HG03342 (cell line): ENCODE measurements around the gene PARD3B.

ENCODE experiments used
- ATAC-seq: cut with Tn5 transposase; IDR thresholded peaks from one replicate; pipeline ENCODE4 v1.9.1; 2021; ENCODE audit warnings: mild to moderate bottlenecking, moderate library complexity; ENCODE audit not compliant: unreplicated experiment

Gene PARD3B

DNA sequence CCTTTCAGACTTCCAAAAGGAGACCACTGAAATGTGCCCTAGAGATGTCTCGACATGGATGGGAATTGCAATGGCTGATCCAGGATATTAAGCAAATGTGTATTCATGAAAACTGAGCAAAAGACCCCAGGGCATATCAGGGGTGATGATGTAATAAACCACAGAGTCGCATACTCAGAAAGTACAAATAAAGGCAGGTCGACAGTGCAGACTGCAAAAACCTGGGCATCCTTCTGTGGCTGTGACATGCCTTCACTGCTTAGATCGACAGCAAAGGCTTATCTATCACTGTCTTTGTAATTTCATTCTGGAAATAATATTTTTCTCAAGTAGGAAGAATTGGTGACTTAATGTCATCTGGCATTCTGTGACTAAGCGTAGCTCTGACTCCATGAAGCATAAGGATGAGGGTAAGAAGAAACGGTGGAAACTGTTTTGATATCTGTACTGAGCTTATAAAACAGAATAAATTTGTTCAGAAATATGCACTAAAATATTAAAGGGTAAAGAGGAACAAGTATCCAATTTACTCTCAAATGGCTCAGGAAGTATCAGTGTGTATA is 1021.4 kb downstream of the PARD3B start:
- ATAC-seq, result no peak

DNA sequence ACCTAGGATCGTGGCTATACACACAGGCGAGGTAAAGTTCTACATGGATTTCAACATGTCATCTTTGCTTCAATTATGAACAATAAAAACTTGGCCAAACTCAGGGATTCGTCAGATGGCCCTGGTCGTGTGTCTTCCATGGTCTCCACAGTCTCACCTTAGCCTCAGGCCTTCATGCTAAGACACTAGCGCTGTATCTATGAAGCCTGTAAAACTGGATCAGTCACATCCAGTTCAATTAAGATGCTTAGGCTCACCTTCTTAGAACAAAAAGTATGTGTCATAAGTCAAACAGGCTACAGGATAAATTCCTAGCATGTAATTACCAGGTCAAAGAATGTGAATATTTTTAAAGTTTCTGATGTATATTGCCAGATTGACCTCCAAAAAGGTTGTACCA is 1023.3 kb downstream of the PARD3B start:
- no peak for ATAC-seq

DNA sequence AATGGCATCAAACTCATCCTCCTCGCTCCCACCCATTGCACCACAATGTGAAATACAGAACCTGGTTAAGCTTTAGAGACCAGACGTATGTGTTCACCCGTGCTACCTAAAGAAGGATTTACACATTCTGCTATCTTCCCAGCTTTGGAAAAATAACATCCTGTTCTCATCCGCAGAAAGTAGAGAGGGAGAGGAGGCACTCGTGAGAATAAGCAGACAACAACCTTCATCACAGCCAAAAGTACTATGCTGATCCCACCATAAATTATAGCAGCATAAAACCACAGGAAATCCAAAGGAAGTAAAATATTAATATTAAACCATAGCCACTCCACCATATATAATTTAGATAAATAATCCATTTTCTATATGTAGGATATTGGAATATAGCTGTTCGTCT is 1025.4 kb downstream of the PARD3B start:
- no peak for ATAC-seq

DNA sequence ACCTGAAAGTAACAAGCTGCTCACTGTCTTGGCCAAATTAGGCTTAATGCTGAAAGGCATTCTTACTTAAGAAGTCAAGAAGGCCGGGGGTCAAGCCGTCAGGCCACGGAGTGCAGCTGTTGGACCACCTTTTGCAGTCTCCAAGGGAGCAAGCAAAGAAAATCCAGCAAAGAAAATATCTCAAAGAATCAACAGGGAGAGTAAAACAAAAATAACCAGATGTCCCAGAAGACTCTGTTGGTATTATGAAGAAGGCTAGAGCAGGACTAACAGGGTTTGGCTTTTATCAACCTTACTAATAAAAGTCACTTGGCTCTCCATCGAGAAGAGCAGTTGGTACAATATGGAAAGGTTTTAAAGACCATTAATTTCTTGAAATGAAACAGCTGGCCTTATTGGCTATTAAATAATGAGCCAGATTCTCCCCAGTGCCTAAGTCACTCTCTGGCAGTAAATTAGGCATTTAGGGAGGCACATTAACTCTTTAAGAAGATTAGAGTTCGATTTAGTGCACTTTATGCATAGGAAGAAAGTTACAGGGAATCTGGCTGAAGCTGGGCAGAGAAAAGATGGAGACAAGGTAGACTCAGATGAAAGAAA is 1026.2 kb downstream of the PARD3B start:
- no peak for ATAC-seq

DNA sequence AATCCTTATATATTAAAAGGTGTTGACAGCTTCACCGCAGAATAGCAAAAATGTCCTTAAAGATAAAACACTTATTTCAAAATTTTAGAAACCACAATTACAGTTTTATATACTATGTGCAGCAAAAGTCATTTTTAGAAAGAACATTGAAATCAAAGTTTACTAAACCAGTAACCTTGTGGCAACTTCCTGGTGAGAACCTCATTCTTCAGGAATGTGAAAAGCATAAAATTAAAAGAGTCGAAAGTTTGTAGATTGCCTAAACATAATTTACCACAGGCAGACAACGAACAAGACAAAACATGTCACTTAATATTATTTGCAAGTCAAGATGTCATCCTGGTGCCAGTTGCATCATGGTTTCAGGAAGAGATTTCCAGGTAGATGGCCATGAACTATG is 1028.7 kb downstream of the PARD3B start:
- ATAC-seq, result no peak

DNA sequence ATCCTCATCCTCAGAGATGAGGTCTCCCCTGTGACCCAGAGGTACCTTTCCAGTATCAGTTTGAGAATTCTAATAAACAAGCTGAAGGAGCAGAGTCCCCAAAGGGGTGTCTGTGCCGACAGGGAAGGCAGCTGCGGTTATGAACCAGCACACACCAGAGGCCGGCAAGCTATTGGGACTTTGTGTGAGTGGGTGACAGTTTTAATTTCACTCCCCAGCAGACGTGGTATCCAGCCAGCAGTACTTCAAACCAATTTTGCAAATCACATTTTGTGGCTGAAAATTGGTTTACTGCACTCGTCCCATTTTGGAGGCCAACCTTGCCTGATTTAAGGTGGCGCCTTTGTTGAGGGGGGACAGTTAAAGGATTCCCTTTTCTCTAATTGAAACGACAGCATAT is 1034.1 kb downstream of the PARD3B start:
- ATAC-seq, result no peak

DNA sequence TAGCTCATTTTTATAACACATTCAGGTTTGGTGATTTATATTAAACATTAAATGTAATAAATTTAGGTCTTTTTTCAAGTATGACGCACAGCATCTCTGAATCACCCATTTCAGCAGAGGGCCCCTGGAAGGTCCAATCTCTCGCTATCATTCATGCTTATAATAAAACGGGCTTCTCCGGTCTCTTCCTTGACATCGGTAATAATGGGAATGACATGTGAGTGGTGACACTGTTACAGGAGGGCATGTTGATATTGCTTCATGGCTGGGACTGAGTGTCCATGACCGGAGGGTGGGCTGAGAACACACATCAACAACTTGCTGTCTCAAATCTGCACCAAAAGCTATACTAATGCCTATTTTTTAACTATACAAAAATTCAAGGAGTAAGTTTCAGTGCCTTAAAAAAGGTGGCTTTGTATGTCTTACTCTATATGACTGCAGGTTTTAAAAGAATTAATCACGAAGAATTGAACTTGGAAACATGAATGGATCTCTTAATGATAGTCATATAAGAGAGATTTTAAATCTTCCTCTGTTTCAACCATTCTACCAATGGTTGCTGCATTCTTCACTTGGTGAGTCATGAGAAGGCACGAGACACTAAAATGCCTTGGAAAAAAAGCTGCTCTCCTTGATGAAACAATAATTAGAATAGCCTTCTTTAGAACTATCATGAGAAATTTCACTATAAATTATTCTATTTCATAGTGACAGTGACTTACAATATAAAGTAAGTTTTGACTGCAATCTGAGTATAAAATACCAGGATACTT is 1035.1 kb downstream of the PARD3B start:
- no peak for ATAC-seq

DNA sequence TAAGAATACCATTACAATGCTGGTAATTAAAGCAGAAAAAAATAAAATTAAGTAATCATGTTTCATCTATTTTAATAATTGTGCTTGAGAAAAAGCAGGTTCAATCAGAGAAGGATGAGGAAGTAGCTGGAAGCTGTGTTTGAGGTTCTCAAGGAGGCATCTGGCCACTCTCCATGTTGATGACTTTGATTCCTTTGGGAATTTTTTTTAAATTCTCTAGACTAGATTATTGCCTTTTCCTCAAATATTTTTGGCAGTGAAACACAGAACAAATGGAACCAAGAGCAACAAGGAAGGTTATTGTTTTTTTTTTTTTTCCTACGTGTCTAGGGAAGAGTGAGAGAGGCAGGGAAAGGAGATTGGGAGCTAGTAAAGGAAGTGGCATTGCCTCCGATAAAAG is 1037.1 kb downstream of the PARD3B start:
- ATAC-seq, result no peak

DNA sequence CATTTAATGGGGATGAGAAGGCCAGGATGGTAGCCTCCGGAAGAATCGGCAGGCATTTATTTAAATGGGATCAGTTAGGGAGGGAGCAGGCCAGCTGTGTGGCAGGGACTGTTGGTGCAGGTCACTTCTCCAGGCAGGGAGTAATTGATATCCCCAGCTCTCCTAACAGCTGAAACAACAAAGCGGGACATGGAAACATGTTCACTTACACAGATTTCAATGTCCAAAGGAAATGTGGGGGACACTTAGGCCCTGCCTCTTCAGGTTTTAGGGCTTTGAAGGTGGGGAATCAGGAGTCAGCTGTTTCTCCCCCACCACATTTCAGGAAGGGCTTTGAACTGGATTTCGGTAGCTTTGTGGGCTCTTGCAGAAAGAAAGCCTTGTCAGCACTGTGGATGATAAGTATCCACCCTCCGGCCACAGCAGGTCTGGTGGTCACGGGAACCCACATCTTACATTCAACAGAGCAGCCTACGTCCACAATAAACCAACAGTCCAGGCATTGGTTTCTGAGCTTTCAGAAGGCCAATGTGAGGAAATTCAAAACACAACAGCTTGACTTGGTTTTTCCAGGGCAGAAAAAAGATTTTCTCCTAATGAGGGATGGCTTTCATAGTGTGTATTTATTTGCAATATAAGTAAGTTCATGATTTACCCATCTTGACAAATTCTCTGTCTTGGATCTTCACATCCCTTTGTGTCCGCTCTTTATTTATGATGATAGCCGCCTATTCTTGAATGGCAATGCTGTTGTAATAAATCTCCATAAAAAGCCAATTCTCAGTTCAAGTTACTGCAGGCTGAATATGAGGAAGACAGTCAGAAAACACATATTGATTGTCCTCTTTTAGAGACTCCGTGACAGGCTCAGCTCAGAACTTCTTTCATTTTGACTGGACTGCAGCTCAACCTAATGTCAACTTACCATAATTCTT is 1040.4 kb downstream of the PARD3B start:
- ATAC-seq, result no peak

DNA sequence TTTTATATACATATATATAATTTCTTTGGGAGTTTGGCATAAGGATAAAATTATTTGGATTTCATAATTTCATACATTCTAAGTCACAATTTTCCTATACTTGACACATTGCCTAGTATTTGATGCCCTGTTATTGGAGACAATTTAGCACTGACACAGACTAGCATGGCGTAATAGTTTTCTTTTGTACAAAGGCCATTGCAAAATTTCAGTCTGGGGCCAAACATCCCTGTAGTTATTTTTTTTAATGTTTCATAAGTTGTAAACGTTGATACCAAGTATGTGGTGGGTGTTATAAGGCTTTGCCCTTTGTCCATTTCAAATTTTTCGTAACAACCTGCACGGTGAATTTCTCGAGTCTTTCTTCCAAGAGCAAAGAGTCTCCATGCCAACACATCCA is 1041.4 kb downstream of the PARD3B start:
- no peak for ATAC-seq

DNA sequence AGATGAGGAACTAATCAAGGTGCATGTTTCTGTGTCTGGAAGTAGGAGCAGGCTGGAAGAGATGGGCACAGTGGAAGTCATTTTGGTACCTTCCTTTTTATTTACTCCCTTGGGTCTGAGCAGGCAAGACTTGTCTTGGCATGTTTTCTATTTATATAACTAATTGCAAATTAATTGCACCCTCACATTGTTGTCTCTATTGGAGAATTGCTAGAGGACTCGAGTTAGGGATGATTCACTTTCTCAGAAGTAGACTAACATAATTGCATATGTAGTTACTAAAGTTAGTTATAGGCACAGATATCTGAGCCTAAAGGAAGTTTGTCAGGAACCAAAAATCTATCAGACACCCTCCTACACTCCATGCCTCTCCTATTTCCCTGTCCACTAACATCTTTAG is 1044.2 kb downstream of the PARD3B start:
- no peak for ATAC-seq

DNA sequence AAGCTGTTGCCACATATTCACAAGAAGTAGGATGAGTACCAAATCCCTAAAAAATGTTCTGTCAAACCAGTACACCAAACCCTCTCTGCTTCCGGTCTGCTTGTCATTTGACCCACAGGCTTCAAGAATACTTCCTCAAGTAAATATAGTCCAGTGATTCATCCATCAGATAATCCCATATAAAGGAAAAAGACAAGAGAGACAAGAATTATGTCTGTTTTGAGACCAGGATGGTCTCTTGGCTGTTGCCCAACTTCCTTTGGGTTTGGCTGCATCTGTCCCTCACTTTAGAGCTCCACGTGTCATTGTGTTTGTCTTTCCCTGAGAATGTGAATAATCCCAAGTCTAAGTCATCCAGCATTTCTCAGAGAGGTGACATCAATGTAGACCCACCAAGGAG is 1045.5 kb downstream of the PARD3B start:
- ATAC-seq, result no peak

DNA sequence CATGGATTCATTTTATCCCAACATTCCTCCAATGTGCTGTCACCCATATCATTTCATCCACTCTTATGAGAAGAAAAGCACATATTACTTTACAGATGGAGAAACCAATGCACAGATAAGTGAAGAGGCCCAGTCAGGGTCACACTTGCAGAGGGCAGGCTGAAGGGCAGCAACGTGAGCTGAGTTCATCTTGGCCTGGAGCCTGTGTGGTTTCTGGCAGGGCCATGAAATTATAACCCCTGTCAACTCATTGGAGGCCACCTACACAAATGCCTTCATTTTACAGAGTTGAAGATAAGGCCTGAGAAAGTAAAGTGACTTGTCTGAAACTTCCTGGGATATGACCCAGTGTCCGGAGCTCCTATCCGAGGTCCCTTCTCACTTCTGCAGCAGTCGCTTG is 1048.6 kb downstream of the PARD3B start:
- ATAC-seq, result no peak

DNA sequence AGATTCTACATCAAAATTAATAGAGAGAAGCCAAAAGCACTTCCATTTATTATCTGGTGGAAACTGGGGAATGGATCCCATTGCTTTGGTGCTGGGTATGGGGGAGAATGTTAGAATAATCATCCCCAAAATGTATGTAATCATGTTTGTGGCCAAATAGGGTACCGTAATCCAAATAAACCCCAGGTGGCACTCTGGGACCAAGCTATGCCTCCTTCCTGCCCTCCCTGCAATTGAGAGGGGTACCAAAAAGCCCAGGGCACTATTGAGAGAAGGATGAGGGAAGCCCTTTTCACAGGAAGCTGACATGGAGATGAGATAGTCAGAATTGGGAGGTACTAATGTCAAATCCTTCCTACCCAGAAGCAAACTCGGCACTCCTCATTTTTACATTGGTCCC is 1051.3 kb downstream of the PARD3B start:
- no peak for ATAC-seq

DNA sequence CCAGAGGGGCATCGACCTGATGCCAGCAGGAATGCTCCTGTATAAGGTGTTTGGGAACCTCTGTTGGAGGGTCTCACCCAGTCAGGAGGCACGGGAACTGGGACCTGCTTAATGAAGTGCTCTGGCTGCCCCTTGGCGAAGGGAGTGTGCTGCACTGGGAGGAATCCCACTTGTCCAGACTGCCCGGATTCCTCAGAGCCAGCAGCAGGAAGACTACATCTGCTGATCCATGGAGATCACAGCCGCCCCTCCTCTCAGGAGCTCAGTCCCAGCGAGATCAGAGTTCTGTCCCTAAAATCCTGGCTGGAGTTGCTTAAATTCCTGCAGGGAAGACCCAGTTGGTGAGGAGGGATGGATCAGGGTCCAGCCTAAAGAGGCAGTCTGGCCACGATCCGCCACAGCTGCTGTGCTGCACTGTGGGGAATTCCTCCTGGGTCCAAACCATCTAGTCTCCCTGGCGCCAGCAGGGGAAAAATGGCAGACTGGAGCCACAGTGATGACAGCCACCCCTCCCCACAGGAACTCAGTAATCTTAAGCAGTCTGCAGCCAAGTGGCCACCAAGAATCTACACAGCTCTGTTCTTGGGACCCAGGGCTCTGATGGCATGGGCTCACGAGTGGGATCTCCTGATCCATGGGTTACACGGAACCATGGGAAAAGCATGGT is 1060.5 kb downstream of the PARD3B start:
- no peak for ATAC-seq

DNA sequence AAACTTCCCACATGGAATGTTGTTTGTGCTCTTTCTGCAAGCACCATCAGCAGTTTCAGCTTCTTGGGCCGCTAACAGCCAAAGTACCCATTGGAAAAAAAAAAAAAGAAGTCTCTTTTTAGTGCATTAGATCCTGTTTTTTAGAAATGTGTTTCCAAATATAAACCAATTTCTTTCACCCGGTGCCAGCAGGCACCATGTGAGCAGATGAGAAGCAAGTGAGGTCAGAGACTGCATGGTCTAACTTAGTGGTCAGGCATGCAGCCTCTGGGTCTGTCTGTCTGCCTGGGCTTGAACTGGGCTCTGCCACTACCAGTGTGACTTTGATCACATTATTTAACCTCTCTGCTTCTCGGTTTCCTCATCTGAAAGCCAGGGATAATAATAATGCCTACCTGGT is 1061.9 kb downstream of the PARD3B start:
- no peak for ATAC-seq

DNA sequence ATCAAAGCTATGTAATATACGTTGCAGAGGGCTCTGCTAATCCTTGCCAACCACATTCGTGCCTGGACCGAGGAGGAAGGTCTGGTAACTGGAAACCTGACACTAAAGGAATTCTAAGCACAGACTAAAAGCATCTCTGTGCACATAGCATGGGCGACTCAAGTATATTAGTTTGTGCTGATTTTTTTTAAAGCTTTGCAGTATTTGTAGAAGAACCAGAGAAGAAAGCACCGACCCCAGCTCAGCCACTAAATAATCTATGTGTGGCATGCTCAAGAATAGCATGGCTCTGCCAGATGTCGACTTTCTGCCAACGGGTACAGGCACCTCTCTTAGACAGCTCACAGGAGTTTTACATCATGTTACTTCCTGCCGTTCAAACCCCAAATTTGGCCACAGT is 1063.8 kb downstream of the PARD3B start:
- ATAC-seq, result no peak

DNA sequence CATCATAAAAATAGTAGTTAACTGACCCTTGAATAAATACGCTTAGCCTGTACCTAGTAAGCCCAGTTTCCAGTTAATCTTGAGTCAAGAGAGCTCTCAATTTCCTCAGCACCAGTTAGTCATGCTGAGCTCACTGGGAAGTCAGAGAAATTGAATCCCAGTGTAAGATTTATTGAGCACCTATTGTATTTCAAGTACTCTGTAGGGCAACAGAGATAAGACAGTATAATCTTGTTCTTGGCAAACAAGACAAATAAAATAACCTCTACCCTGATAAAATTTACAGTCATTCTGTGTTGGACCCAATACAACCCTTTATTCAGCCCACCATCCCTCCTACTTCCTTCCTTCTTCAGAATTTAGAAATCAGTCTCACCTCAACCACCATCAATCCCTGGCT is 1065.2 kb downstream of the PARD3B start:
- no peak for ATAC-seq

DNA sequence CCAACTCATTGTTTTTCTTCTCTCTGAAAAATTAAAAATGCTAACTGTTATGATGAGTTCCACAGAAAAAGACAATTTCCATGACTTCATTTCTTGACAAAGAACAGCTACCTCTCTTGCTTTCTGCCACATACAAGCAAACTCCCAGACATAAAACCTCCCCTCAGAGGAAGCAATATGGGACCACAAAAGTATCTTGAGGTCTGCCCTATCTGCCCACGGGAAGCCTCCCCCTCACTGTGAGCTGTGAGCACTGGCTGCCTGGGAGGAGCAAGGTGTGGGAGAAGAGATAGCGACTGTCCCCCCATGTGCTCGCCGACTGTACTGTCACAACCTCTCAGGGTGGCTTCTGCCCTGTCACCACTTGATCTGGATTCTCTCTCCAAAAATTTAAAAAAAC is 1067.4 kb downstream of the PARD3B start:
- no peak for ATAC-seq

DNA sequence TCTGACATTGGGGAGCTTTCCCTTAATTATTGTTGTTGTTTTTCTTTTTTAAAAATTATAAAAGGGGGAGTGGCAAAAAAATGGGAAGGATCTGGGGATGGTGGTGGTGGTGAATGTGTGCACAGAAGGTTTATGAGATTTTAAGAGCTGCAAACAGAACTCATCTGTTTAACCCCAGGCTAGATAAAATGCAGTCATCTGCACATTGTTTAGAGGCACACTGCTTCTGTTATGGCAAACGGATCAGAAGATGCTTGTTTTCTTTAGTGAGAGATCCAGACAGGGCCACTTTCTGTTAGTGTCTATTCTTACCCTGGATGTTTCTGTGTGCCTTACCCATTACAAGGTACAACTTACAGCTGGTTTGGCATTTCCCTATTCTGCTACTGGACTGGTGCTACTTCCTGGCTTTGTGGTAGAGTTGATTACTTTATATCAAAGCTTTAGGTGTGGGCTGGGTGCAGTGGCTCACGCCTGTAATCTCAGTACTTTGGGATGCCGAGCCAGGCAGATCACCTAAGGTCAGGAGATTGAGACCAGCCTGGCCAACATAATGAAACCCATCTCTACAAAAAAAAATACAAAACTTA is 1068.8 kb downstream of the PARD3B start:
- ATAC-seq, result no peak

DNA sequence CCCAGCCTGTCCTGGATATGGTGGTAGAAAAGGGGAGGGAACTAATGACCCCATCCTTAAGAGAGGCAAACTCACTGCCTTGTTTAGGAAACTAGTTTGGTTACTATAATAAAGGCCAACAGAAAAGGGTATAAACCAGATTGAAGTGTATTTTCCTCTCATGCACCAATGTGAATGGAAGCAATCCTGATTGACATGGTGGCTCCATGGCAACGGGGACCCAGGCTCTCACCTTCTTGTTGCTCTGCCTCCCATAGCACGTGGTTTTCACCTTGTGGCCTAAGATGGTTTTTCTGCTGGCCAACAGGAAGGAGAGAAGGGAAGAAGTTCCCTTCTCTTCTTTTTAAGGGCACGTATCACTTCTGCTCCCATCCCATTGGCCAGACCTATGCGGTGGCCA is 1069.7 kb downstream of the PARD3B start:
- ATAC-seq, result no peak
